ENCODE results near the gene VSIR.

DNA sequence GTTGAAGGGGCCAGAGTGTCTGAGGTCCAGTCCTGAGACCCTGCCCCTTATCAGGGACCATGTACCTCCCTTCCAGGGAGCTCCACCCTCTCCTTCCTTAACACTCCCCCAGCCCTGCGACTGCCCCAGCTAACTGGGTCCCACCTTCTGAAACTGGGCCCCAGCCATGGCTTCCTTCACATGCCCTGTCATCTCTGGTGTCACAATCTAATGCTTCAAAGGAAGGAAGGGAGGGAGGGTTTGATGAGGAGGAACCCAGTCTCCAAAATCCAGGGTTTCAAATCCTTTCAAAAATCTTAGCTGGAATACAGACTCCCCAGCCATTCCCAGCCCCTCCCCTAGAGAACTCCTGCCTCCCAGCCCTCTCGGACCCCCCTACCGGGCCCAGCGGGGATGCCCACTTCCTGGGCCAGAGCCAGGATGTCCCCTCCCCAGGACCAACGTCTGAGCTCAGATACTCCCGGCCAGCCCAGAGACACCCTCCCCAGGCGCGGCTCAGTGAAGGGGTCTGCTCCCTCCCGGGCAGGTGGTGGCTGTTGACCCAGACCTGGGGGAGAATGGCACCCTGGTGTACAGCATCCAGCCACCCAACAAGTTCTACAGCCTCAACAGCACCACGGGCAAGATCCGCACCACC, 71.7 kb downstream of the VSIR start:
- TF ChIP-seq, protein P1, sequence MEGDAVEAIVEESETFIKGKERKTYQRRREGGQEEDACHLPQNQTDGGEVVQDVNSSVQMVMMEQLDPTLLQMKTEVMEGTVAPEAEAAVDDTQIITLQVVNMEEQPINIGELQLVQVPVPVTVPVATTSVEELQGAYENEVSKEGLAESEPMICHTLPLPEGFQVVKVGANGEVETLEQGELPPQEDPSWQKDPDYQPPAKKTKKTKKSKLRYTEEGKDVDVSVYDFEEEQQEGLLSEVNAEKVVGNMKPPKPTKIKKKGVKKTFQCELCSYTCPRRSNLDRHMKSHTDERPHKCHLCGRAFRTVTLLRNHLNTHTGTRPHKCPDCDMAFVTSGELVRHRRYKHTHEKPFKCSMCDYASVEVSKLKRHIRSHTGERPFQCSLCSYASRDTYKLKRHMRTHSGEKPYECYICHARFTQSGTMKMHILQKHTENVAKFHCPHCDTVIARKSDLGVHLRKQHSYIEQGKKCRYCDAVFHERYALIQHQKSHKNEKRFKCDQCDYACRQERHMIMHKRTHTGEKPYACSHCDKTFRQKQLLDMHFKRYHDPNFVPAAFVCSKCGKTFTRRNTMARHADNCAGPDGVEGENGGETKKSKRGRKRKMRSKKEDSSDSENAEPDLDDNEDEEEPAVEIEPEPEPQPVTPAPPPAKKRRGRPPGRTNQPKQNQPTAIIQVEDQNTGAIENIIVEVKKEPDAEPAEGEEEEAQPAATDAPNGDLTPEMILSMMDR (conservative IDR thresholded peaks at IDR 0.05; ENCODE audit: low read length), result no peak
- no peak for TF ChIP-seq EZH2phosphoT487 (IDR thresholded peaks at IDR 0.05; ENCODE audit: borderline replicate concordance)
